GM18511 (cell line): ENCODE measurements around the gene MCTP2.
"Not testable (repeated sequence)": the region's sequence is repeated elsewhere in the genome, so short reads cannot be mapped to it uniquely, and the experiment has no call there.

Source experiments
- ATAC-seq: cut with Tn5 transposase; IDR thresholded peaks from one replicate; pipeline ENCODE4 v1.9.1; 2021; ENCODE audit warnings: mild to moderate bottlenecking, moderate library complexity; ENCODE audit not compliant: unreplicated experiment

The MCTP2 gene

DNA sequence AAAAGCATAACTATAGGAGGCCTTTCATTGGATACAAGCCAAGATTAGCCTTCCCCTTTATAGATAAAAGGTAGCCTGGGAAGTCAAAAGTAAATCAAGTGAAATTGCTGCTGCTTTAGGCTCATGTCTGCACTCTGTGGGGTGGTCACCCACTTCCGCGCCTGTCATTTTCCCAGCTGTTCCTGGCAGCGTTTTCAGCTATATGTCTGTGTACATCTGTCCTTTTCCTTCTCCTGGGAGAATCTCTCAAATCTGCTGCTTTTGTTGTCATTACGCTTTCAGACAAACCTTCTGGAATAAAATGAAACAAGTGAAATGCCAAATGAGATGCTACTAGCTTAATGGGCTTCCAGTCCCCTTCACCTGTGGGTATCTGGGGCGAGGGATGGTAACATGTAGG, 211.8 kb downstream of the MCTP2 start:
- ATAC-seq, result no peak

GRCh38 chr15:94445566-94446160, 214.3 kb downstream of the MCTP2 start:
- ATAC-seq, result no peak

DNA sequence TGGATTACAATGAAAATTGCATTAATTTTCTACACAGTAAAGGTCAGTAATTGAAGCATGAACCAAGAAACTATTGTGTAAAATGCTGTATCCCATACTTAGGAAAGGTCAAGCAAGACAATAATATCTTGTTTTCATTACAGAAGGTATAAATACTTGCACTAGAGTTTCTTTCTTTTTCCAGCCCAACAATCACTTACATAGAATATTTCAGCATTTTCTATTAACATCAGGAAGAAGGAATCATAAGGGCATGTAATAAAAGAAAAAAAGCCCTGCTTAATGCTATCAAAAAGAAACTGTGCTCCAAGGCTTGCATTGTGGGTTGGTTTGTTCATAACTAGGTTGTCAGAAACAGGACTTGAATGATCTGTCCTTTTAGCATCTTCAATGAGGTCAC, 215.1 kb downstream of the MCTP2 start:
- ATAC-seq, result no peak

- no peak for ATAC-seq
These were observed 220.1 kb downstream of the MCTP2 start for GRCh38 chr15:94451466-94451865.

DNA sequence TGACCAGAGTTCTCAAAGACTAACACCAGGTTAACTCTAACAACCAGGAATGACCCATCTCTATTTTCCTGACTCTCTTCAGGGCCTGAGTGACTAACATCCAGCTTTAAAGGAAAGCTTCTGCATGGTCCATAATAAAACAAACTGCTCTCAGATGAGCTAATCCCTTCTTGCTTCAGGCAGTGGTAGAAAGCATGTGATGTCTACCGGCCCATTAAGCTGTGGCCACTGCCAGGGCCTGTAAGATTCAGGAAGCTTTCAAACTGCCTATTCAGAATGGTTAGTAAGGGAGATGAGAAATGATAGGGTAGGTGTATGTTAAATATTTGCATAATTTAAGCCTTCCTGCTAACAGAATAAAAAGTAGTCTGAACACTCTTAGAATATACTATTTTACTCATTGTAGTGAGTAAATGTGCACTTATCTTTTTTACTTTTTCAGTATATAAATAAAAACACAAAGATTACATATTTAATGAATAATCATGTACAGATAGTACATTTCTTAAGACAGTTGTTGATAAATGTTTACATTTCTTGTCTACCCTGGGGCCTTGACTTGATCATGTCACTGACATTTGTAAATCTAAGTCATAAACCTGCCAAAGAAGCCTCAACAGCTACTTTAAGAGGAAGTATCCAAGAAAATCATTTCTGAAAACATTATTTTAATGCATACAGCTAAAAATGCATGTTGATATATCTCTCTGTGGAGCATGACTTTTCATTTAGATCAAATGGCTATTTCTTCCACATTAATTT, 222.0 kb downstream of the MCTP2 start:
- no peak for ATAC-seq

- ATAC-seq, result no peak
These were observed 223.9 kb downstream of the MCTP2 start for GRCh38 chr15:94455297-94455696.

GRCh38 chr15:94456226-94456625, 224.9 kb downstream of the MCTP2 start:
- no peak for ATAC-seq

DNA sequence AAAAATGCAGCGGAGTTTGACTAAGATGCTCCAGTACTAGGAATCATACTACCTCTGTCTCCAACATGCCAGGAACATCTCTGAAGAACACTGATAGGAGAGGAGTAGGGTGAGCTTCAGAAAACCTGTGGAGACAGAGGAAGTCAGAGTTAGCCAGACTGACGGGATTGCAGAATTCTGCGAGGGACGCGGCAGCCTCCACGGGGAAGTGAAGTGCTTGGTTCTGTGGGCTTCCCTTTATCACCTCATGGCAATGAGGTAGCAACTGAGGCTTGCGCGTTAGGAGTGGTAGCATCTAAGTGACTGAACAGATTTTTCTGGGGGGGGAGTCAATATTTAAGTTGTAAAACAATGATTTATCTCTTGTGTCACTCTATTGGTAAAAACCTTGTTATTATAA, 226.3 kb downstream of the MCTP2 start:
- ATAC-seq, result no peak

DNA sequence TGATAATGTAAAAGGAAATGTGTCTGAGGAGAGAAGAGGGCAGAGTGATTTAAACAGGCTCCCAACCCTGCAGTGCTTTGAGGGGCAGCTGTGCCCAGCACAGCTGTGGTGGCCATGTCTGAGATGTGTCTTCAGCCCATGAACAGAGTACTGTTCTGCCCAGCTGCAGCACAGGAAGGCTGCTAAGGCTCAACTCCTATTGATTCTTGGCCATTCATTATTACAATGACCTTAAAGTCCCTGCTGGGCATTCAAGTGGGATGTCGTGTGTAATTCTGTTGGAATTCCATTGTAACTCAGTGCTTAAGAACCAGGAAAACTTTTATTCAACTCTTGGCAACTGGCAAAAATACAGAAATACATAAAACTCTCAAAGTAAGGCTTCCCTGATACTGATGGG, 229.3 kb downstream of the MCTP2 start:
- ATAC-seq, result no peak

GRCh38 chr15:94467034-94467433, 235.7 kb downstream of the MCTP2 start:
- ATAC-seq, result peak; percentile 59

DNA sequence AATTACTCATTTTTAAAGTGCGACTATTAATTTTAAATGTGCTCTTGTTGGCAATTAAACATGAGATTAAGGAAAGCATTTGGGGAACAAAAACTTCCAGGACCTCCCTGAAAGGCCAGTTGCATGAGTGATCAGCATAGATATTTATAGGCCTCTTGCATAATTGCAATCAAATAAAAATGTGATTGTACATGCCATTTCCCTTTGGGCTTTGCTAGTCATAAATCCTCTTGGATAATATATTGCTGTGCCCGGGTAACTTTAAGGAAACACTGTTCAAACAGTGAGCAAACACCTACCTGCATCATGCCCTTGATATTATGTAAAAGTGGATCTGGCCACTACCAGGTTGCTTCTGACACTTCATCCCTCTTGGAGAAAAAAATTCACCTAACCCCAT, 239.1 kb downstream of the MCTP2 start:
- ATAC-seq, result no peak

DNA sequence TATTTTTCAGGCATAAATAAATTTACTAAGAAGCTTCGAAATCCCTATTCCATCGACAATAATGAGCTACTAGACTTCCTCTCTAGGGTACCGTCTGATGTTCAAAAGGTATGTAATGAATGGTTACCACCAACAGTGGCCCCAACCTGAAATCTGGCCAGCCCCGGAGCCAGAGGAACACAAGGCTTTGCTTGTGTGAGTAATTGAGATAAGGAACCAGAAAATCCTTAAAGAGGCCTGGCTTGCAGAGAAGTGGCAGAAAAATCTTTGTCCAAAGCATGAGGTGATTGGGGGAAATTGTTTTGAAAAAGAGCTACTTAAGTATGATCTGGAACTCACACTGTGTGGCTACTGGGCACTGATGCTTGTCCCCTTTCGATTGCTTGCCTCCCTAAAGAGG, 245.3 kb downstream of the MCTP2 start:
- ATAC-seq, result no peak

- no peak for ATAC-seq
These were observed 246.7 kb downstream of the MCTP2 start for GRCh38 chr15:94477913-94478553.

DNA sequence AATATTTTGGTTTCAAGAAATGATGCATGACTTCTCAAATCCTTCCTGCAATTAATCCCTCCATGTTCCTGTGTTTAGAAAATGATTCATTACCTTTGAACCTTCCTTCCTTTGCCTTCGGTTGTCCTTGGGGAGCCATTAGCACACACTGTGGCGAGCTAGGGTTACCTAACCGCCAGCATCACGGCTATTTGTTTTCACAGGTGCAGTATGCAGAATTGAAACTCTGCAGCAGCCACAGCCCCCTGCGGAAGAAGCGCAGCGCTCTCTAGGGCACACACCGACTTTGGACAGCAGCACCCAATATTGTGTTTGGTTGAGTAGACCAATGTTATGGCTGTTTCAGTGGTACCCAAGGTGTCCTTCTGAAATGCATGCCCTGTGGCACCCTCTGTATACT, 247.4 kb downstream of the MCTP2 start:
- peak; percentile 75 for ATAC-seq

GRCh38 chr15:94480289-94480834, 249.0 kb downstream of the MCTP2 start:
- ATAC-seq, result no peak

GRCh38 chr15:94485148-94485719, 253.9 kb downstream of the MCTP2 start:
- ATAC-seq, result no peak

DNA sequence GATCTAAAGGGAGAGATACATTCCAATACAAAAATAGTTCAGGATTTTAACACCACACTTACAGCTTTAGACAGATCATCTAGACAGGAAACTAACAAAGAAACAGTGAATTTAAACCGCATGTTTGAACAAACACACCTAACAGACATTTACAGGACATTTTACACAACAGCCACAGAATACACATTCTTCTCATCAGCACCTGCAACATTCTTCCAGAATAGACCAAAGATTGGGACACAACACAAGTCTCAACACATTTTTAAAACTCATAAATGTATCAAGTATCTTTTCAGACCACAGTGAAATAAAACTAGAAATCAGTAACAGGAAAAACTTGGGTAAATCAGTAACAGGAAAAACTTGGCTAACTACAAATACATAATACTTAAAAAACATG, 256.3 kb downstream of the MCTP2 start:
- no peak for ATAC-seq

- no peak for ATAC-seq
These were observed 261.8 kb downstream of the MCTP2 start for GRCh38 chr15:94493176-94493575.

- ATAC-seq, result not testable (repeated sequence)
These were observed 262.2 kb downstream of the MCTP2 start for GRCh38 chr15:94493586-94493985.

DNA sequence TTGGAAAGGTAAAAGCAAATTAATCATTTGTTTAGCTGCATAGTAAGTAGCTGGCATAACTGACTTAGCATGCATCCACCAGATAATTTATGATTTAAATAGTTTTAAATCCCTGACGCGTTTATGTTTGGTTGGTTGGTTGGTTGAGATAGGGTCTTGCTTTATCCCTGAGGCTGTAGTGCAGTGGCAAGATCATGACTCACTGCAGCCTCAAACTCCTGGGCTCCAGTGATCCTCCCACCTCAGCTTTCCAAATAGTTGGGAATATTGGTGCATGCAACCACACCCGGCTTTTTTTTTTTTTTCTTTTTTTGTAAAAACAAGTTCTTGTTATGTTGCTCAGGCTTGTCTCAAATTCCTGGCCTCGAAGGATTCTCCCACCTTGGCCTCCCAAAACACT, 263.4 kb downstream of the MCTP2 start:
- ATAC-seq, result no peak

- no peak for ATAC-seq
These were observed 271.9 kb downstream of the MCTP2 start for GRCh38 chr15:94503293-94503692.

DNA sequence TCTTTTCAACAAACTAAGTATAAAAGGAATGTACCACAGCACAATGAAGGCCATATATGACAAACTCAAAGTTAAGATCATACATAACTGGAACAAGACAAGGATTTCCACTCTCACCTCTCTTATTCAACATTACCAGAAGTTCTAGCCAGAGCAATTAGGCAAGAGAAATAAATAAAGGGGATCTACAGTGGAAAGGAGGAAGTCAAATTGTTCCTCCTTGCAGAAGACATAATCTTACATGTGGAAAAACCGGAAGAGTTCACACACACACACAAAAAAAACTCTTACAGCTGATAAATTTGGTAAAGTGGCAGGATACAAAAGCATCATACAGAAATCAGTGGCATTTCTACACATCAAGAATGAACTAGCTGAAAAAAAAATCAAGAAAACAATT, 277.9 kb downstream of the MCTP2 start:
- no peak for ATAC-seq
